Measurements from ENCODE around the gene ZNF22. TPM values are rescaled to one million over a fixed set of nuclear protein-coding genes. Genes with fewer than 3 reads are reported as not detected.

The ZNF22 gene
- total RNA-seq, 1 experiment from 2014 or later: 29.9 TPM

GRCh38 chr10:44990965-44991364, 9.8 kb upstream of the ZNF22 start:
- intact Hi-C loops (cut with micrococcal nuclease; ENCODE audit: unreplicated experiment): no loop called here
- peaks cover 30% of the 10 kb centered on the region for H3K4me1 ChIP-seq (replicated peaks; ENCODE audit: insufficient read depth)
- TF ChIP-seq CTCF (conservative IDR thresholded peaks at IDR 0.05) (no peak), EZH2 (IDR thresholded peaks at IDR 0.05; ENCODE audit: low read depth) (no peak)
- no peaks in the 10 kb centered on the region for H3K79me2 ChIP-seq (ENCODE audit: low read depth)
- H4K20me1 ChIP-seq (ENCODE audit: insufficient read depth): no peaks in the 10 kb centered on the region
- no peak overlapping the region for H3K4me2 ChIP-seq
- no peak overlapping the region for H3K4me3 ChIP-seq
- no peaks in the 10 kb centered on the region for H3K9me3 ChIP-seq (ENCODE audit: insufficient read depth, low read depth)
- no peak for DNase-seq
- peaks cover 21% of the 10 kb centered on the region for H3F3A ChIP-seq (ENCODE audit: insufficient read depth, low read depth)
- no peaks in the 10 kb centered on the region for H3K9me2 ChIP-seq (ENCODE audit: insufficient read depth)
- H3K36me3 ChIP-seq (ENCODE audit: low read depth): no peaks in the 10 kb centered on the region
- H2AFZ ChIP-seq: no peak overlapping the region
- ChIA-PET CTCF (no interaction called here), POLR2A (ENCODE audit: unreplicated experiment) (interaction anchor here (0.7 kb wide), 2 partner anchors 12 to 1081 kb away, joined by 3 to 16 read pairs; no protein-coding TSS in a partner anchor)
- H3K27ac ChIP-seq: no peak overlapping the region
- BruUV-seq (replicated peaks): no TSS peak
- no peaks in the 10 kb centered on the region for H3K27me3 ChIP-seq (ENCODE audit: insufficient read depth, low read depth)

GRCh38 chr10:44991571-44991970, 9.2 kb upstream of the ZNF22 start:
- H3K4me2 ChIP-seq: no peak overlapping the region
- H3K4me1 ChIP-seq (replicated peaks; ENCODE audit: insufficient read depth): peaks cover 36% of the 10 kb centered on the region
- BruUV-seq (replicated peaks): no TSS peak
- H3K9me2 ChIP-seq (ENCODE audit: insufficient read depth): no peaks in the 10 kb centered on the region
- intact Hi-C loops (cut with micrococcal nuclease; ENCODE audit: unreplicated experiment): no loop called here
- H3F3A ChIP-seq (ENCODE audit: insufficient read depth, low read depth): peaks cover 27% of the 10 kb centered on the region
- no peak for DNase-seq
- no peaks in the 10 kb centered on the region for H4K20me1 ChIP-seq (ENCODE audit: insufficient read depth)
- H3K27me3 ChIP-seq (ENCODE audit: insufficient read depth, low read depth): no peaks in the 10 kb centered on the region
- no peak overlapping the region for H2AFZ ChIP-seq
- H3K27ac ChIP-seq: no peak overlapping the region
- H3K79me2 ChIP-seq (ENCODE audit: low read depth): no peaks in the 10 kb centered on the region
- H3K36me3 ChIP-seq (ENCODE audit: low read depth): no peaks in the 10 kb centered on the region
- TF ChIP-seq CTCF (conservative IDR thresholded peaks at IDR 0.05): no peak
- TF ChIP-seq EZH2 (IDR thresholded peaks at IDR 0.05; ENCODE audit: low read depth): no peak
- POLR2A ChIA-PET (ENCODE audit: unreplicated experiment): interaction anchor here (0.9 kb wide), 1 partner anchor 13 kb away, joined by 3 read pairs; the partner anchor contains the start of gene DEPP1
- CTCF ChIA-PET: no interaction called here
- H3K9me3 ChIP-seq (ENCODE audit: insufficient read depth, low read depth): no peaks in the 10 kb centered on the region
- H3K4me3 ChIP-seq: no peak overlapping the region

- ChIA-PET CTCF (no interaction called here), POLR2A (ENCODE audit: unreplicated experiment) (interaction anchor here (0.9 kb wide), 1 partner anchor 13 kb away, joined by 3 read pairs; the partner anchor contains the start of gene DEPP1)
- Histone ChIP-seq H2AFZ (no peak overlapping the region), H3F3A (ENCODE audit: insufficient read depth, low read depth) (peaks cover 32% of the 10 kb centered on the region), H4K20me1 (ENCODE audit: insufficient read depth) (no peaks in the 10 kb centered on the region), H3K79me2 (ENCODE audit: low read depth) (no peaks in the 10 kb centered on the region), H3K4me1 (replicated peaks; ENCODE audit: insufficient read depth) (peaks cover 42% of the 10 kb centered on the region), H3K4me2 (no peak overlapping the region), H3K4me3 (no peak overlapping the region), H3K27me3 (ENCODE audit: insufficient read depth, low read depth) (no peaks in the 10 kb centered on the region), H3K9me2 (ENCODE audit: insufficient read depth) (no peaks in the 10 kb centered on the region), H3K36me3 (ENCODE audit: low read depth) (no peaks in the 10 kb centered on the region), H3K9me3 (ENCODE audit: insufficient read depth, low read depth) (no peaks in the 10 kb centered on the region), H3K27ac (no peak overlapping the region)
- no TSS peak for BruUV-seq (replicated peaks)
- intact Hi-C loops (cut with micrococcal nuclease; ENCODE audit: unreplicated experiment): no loop called here
- TF ChIP-seq EZH2 (IDR thresholded peaks at IDR 0.05; ENCODE audit: low read depth) (no peak), CTCF (conservative IDR thresholded peaks at IDR 0.05) (no peak)
- no peak for DNase-seq
These were observed 8.5 kb upstream of the ZNF22 start for GRCh38 chr10:44992070-44992731.

All from PC-9 (cell line).